Measurements from ENCODE around the gene LRRC45. TPM values are rescaled to one million over a fixed set of nuclear protein-coding genes. Genes with fewer than 3 reads are reported as not detected.

LRRC45 gene
- total and polyA plus RNA-seq, 2 donors (not counting 3 experiments of a cell fraction or from before 2014, with no cell fraction given): 7.6 to 22.9 TPM

DNA sequence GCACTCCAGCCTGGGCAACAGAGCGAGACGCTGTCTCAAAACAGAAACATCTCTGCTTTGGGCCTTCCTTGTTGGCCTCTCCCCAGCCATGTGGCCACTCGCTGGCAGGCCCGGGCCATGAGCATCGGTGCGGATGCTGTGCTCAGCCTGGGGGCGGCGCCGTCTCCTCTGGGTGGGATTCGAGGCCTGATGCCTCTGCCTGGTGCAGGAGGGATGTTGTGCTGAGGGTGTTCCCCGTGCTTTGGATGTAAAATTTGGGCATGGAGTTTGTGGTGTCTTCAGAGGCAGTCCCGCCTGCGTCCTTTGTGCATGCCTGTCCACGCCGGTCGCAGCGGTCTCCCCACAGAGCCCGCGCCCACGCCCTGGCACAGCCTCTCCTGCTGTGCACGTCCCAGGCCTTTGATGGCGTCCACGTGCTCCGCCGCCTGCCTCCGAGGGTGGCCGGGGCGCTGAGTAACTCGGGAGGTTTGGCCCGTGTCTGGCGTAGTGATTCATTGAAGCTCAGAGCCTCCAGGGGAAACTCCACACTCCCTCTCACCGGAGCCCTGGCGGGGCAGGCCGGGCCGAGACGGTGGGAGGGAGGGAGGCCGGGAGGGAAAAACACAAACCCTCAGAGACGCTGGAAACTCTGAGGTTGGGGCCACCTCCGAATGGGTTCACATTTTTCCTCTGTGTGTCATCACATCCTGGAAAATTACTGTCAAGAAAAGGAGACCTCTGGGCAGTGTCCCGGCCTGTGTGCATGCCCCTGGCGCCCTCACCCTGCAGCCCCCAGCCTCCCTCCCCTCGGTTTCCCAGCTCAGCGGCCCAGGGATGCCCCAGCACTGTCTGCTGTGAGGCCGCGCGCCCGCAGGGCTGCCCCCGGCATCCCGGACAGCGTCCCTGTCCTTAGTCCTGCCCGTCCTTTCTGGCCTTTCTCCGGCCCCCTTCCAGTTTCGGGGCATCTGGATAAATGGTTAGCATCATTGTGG, 19.4 kb upstream of the LRRC45 start:
- FAIRE-seq (peak; percentile 98), DNase-seq (ENCODE audit: low read depth, low spot score) (peak; percentile 93)
- Histone ChIP-seq H4K20me1 (replicated peaks; ENCODE audit: control insufficient read depth, extremely low read depth, insufficient read depth, low read length) (no peaks in the 10 kb centered on the region), H3K9ac (replicated peaks; ENCODE audit: extremely low read depth, insufficient read depth, low read length) (no peak overlapping the region), H3K4me2 (ENCODE audit: insufficient read depth, low read length) (no peak overlapping the region), H3K27me3 (ENCODE audit: control insufficient read depth in 2 of 2, insufficient read depth in 2 of 2, low read length in 2 of 2) (no peaks in the 10 kb centered on the region), H3K79me2 (ENCODE audit: control insufficient read depth, insufficient read depth, low read length) (no peaks in the 10 kb centered on the region), H3K27ac (ENCODE audit: insufficient read depth, low read depth, low read length) (peak overlapping the region; percentile 54), H3K4me3 (replicated peaks in 1 of 3; ENCODE audit: insufficient read depth in 1 of 3, low read depth in 1 of 3, low read length in 3 of 3) (no peak overlapping the region), H3K9me1 (replicated peaks; ENCODE audit: control insufficient read depth, extremely low read depth, insufficient read depth, low read length) (no peaks in the 10 kb centered on the region), H3K4me1 (ENCODE audit: control insufficient read depth, extremely low read depth, insufficient read depth, low read length) (peaks cover 13% of the 10 kb centered on the region), H3K9me3 (replicated peaks; ENCODE audit: control insufficient read depth, insufficient read depth, low read length) (no peaks in the 10 kb centered on the region), H2AFZ (ENCODE audit: low read depth, low read length) (peak overlapping the region; percentile 63), H3K36me3 (ENCODE audit: control insufficient read depth in 2 of 2, extremely low read depth in 1 of 2, insufficient read depth in 2 of 2, low read length in 2 of 2) (no peaks in the 10 kb centered on the region)
- intact Hi-C loops (cut with micrococcal nuclease) (loop anchor here (1.0 to 5.0 kb wide), 2 partner anchors 25 to 76 kb away; partner anchors contain the start of gene MAFG), dilution Hi-C loops (cut with MboI; ENCODE audit: extremely low pct_ligation_motif_present, low sequenced_read_pairs) (no loop called here)
- BruUV-seq (replicated peaks): no TSS peak
- ChIA-PET POLR2A (interaction anchor here (0.7 to 1.0 kb wide), 2 partner anchors 16 to 25 kb away, joined by 3 read pairs; no protein-coding TSS in a partner anchor), CTCF (interaction anchor here (0.9 to 3.5 kb wide), 9 partner anchors 10 to 202 kb away, joined by 3 to 30 read pairs (median 6); partner anchors contain the start of genes CENPX, DCXR and LRRC45)
- TF ChIP-seq EZH2 (IDR thresholded peaks at IDR 0.05; ENCODE audit: borderline replicate concordance, low read depth, low read length, severe bottlenecking) (no peak), FOS (IDR thresholded peaks at IDR 0.05; ENCODE audit: borderline replicate concordance, insufficient read depth, low read length) (peak; percentile 84), MYC (IDR thresholded peaks at IDR 0.05; ENCODE audit: low read depth, low read length) (peak; percentile 87), MAX (IDR thresholded peaks at IDR 0.05; ENCODE audit: insufficient read depth, insufficient read length) (peak; percentile 89), POLR2A (IDR thresholded peaks at IDR 0.05; ENCODE audit: low read depth, low read length) (no peak), CTCF (IDR thresholded peaks at IDR 0.05; ENCODE audit: extremely low read depth in 1 of 2, insufficient read depth in 1 of 2, low read depth in 1 of 2, low read length in 2 of 2) (no peak), POLR2AphosphoS5 (IDR thresholded peaks at IDR 0.05; ENCODE audit: insufficient read depth, low read depth, low read length) (peak; percentile 46), JUN (IDR thresholded peaks at IDR 0.05; ENCODE audit: borderline replicate concordance, insufficient read depth, insufficient read length, low read depth) (peak; percentile 69), GATA2 (IDR thresholded peaks at IDR 0.05; ENCODE audit: insufficient read depth, insufficient read length, low read depth, low read length) (no peak)

All from endothelial cell of umbilical vein (primary cell).